ENCODE data around the gene SLC35E1.

DNA sequence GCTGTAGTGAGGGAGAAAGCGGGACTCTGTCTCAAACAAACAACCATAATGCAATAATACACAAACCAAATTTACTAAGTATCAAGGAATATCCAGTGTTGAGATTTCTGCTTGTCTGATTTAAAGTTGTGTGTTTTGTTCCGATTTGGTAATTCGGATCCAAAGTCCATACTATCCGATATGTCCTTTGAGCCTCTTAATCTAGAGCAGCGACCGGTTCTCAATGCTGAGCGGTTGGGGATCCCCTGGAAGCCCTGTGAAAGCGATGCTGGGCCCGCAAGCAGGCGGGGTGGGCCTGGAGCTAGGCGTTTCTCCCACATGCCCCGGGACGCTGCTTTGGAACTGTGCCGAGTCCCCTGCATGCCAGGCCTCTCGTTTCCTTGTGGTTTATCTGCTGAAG lies 55.8 kb downstream of the SLC35E1 start:
- TF ChIP-seq, protein P1, sequence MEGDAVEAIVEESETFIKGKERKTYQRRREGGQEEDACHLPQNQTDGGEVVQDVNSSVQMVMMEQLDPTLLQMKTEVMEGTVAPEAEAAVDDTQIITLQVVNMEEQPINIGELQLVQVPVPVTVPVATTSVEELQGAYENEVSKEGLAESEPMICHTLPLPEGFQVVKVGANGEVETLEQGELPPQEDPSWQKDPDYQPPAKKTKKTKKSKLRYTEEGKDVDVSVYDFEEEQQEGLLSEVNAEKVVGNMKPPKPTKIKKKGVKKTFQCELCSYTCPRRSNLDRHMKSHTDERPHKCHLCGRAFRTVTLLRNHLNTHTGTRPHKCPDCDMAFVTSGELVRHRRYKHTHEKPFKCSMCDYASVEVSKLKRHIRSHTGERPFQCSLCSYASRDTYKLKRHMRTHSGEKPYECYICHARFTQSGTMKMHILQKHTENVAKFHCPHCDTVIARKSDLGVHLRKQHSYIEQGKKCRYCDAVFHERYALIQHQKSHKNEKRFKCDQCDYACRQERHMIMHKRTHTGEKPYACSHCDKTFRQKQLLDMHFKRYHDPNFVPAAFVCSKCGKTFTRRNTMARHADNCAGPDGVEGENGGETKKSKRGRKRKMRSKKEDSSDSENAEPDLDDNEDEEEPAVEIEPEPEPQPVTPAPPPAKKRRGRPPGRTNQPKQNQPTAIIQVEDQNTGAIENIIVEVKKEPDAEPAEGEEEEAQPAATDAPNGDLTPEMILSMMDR (conservative IDR thresholded peaks at IDR 0.05; ENCODE audit: low read depth, low read length) = no peak
- TF ChIP-seq EZH2 (IDR thresholded peaks at IDR 0.05; ENCODE audit: borderline replicate concordance, low read depth, low read length, poor library complexity, severe bottlenecking) = no peak
